GM23248 (cell line): ENCODE results near the gene IP6K3. TPM values are rescaled to one million over a fixed set of nuclear protein-coding genes. Genes with fewer than 3 reads are reported as not detected.

Source experiments
- DNase-seq: peaks from one replicate; pipeline ENCODE4 v3.0.0-alpha.2; 2015
- H2AFZ ChIP-seq: fragments of 200-600 bp; sonication (generic); 2 replicates; pipeline ENCODE4 v1.6.1; 2016; ENCODE audit warnings: antibody characterized with exemption
- H3F3A ChIP-seq: fragments of 200-600 bp; sonication (generic); 2 replicates; pipeline ENCODE4 v1.6.1; 2016; ENCODE audit warnings: mild to moderate bottlenecking, antibody characterized with exemption, mixed run types; ENCODE audit not compliant: insufficient read depth
- H3K27ac ChIP-seq: fragments of 200-600 bp; sonication (generic); 2 replicates; pipeline ENCODE4 v1.5.1; 2016; ENCODE audit warnings: mild to moderate bottlenecking
- H3K27me3 ChIP-seq: fragments of 200-600 bp; sonication (generic); replicated peaks from 2 replicates; pipeline ENCODE4 v1.6.1; 2016; ENCODE audit warnings: mild to moderate bottlenecking; ENCODE audit not compliant: insufficient read depth
- H3K36me3 ChIP-seq: fragments of 200-600 bp; sonication (generic); 2 replicates; pipeline ENCODE4 v1.6.1; 2016; ENCODE audit warnings: low read depth, mild to moderate bottlenecking
- H3K4me1 ChIP-seq: fragments of 200-600 bp; sonication (generic); 2 replicates; pipeline ENCODE4 v1.6.1; 2016; ENCODE audit warnings: mild to moderate bottlenecking; ENCODE audit not compliant: insufficient read depth
- H3K4me2 ChIP-seq: fragments of 200-600 bp; sonication (generic); one replicate; pipeline ENCODE4 v1.6.1; 2016; ENCODE audit warnings: mild to moderate bottlenecking; ENCODE audit not compliant: unreplicated experiment
- H3K4me3 ChIP-seq: fragments of 200-600 bp; sonication (generic); 2 replicates; pipeline ENCODE4 v1.5.1; 2016; ENCODE audit warnings: mild to moderate bottlenecking
- H3K79me2 ChIP-seq: fragments of 200-600 bp; sonication (generic); 2 replicates; pipeline ENCODE4 v1.6.1; 2016; ENCODE audit warnings: mild to moderate bottlenecking; ENCODE audit not compliant: insufficient read depth
- H3K9ac ChIP-seq: fragments of 200-600 bp; sonication (generic); 2 replicates; pipeline ENCODE4 v1.6.1; 2016; ENCODE audit warnings: mild to moderate bottlenecking
- H3K9me2 ChIP-seq: fragments of 200-600 bp; sonication (generic); 2 replicates; pipeline ENCODE4 v1.6.1; 2016; ENCODE audit warnings: mixed run types, mild to moderate bottlenecking, moderate library complexity; ENCODE audit not compliant: insufficient read depth
- H3K9me3 ChIP-seq: fragments of 200-600 bp; sonication (generic); one replicate; pipeline ENCODE4 v1.6.1; 2017; ENCODE audit warnings: low read depth
- H4K20me1 ChIP-seq: fragments of 200-600 bp; sonication (generic); 2 replicates; pipeline ENCODE4 v1.6.0; 2016; ENCODE audit not compliant: insufficient read depth
- EZH2 ChIP-seq: fragments of 200-600 bp; sonication (generic); IDR thresholded peaks from 2 replicates; pipeline ENCODE4 v1.6.1; 2018; ENCODE audit warnings: antibody characterized with exemption, mild to moderate bottlenecking; ENCODE audit not compliant: insufficient read depth, poor library complexity, severe bottlenecking
- EZH2phosphoT487 ChIP-seq: fragments of 200-600 bp; sonication (generic); IDR thresholded peaks from 2 replicates; pipeline ENCODE4 v1.6.1; 2018; ENCODE audit warnings: antibody characterized with exemption, moderate library complexity, mild to moderate bottlenecking, low read depth; ENCODE audit not compliant: insufficient read depth
- WGBS, 2 experiments: methylation state at CpG; one replicate each; pipeline ENCODE4 v1.1.6; 2015 to 2017; ENCODE audit warnings: low lambda C conversion rate in 2 of 2, low coverage in 1 of 2; ENCODE audit errors: missing lambda C conversion rate in 2 of 2; 5-methylcytosine and 5-hydroxymethylcytosine counted together
- in situ Hi-C: fragments of 300-500 bp; cut with MboI; formaldehyde crosslinking; loops from 2 replicates; pipeline ENCODE4 v1.15.0; 2020
- polyA plus RNA-seq: library from polyadenylated mRNA; unstranded; fragments of >200 nt; fragmentation: Nextera tagmentation; extraction: Ambion mirVana; gene quantifications from 2 replicates; pipeline ENCODE4 v1.2.1, GENCODE V29; 2016
- total RNA-seq: library from RNA; depleted of rRNA; stranded (reverse); fragments of >200 nt; shearing (Covaris generic); gene quantifications from 2 replicates; pipeline ENCODE4 v1.2.3, GENCODE V29; 2014

The IP6K3 gene
- total and polyA plus RNA-seq, 2 experiments from 2014 or later: not detected

DNA sequence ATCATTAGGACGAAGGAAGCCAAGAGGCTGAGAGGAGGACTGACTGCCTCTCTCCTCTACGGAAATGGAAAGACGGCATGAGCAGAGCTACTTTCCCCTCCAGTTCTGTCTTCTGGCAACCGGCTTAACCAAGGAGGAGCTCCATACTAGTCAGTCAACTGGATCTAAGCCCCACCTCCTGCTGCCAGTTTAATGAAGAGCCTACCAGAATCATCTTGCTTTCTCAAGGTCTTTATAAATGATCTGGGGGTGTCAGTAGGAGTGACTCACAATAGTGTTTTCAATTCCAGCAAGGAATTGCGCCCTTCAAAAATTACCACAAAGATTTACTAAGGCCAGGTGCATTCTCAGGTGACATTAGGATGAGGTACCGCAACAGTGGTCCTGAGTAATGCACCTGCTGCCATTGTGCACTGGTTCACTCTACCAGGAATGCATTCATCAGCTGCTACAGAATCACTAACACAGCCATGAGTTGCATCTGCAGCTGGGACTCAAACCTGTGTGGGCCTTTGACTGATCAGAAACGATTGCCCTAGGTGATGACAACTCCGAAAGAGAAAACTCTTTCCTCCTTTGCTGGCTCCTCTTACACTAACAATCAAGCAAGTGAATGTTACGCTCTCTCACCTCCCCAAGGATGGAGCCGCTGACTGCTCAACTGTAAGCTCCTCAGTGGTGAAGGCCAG lies 38.0 kb downstream of the IP6K3 start:
- H3K36me3 ChIP-seq: no peaks in the 10 kb centered on the region
- H2AFZ ChIP-seq: no peak overlapping the region
- no peak overlapping the region for H3K4me2 ChIP-seq
- H4K20me1 ChIP-seq: no peaks in the 10 kb centered on the region
- WGBS, 2 experiments: 85 to 88% methylated on average over 10 of the region's 10 CpGs
- no peaks in the 10 kb centered on the region for H3F3A ChIP-seq
- TF ChIP-seq EZH2phosphoT487: no peak
- no peak for TF ChIP-seq EZH2
- no peak overlapping the region for H3K27ac ChIP-seq
- no peaks in the 10 kb centered on the region for H3K27me3 ChIP-seq
- H3K4me1 ChIP-seq: peaks cover 12% of the 10 kb centered on the region
- in situ Hi-C loops: loop anchor here (10.0 kb wide), 1 partner anchor 124 kb away; the partner anchor contains the start of gene BAK1
- peaks cover 24% of the 10 kb centered on the region for H3K79me2 ChIP-seq
- H3K9ac ChIP-seq: no peak overlapping the region
- DNase-seq: no peak
- no peaks in the 10 kb centered on the region for H3K9me2 ChIP-seq
- H3K4me3 ChIP-seq: no peak overlapping the region
- H3K9me3 ChIP-seq: no peaks in the 10 kb centered on the region

DNA sequence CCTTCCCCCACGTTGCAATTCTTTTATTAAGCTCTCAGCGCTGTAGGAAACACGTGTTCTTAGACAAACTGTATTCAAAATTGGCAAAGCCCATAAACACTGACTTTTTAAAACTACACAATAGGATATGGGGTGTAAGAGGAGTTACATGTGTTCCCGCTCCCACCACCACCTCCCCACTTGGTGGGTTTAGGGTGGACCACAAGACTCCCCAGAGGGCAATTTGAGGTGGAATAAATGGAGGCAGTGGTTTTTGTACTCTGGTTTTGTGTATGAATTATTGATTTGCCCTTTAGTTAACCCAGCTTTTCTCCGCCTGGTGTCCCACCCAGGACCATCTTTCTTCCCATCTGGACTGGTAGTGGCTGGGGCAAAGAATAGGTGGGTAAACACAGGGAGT lies 38.9 kb downstream of the IP6K3 start:
- Histone ChIP-seq H3K4me2 (no peak overlapping the region), H3K27ac (no peak overlapping the region), H4K20me1 (no peaks in the 10 kb centered on the region), H3K36me3 (no peaks in the 10 kb centered on the region), H3K79me2 (peaks cover 24% of the 10 kb centered on the region), H2AFZ (no peak overlapping the region), H3F3A (peaks cover 1% of the 10 kb centered on the region), H3K4me3 (no peak overlapping the region), H3K4me1 (peaks cover 12% of the 10 kb centered on the region), H3K27me3 (no peaks in the 10 kb centered on the region), H3K9me2 (no peaks in the 10 kb centered on the region), H3K9me3 (no peaks in the 10 kb centered on the region), H3K9ac (no peak overlapping the region)
- DNase-seq: no peak
- TF ChIP-seq EZH2phosphoT487 (no peak), EZH2 (no peak)
- WGBS, 2 experiments: 92 to 97% methylated on average over 5 of the region's 5 CpGs
- in situ Hi-C loops: loop anchor here (10.0 kb wide), 1 partner anchor 123 kb away; the partner anchor contains the start of gene BAK1

DNA sequence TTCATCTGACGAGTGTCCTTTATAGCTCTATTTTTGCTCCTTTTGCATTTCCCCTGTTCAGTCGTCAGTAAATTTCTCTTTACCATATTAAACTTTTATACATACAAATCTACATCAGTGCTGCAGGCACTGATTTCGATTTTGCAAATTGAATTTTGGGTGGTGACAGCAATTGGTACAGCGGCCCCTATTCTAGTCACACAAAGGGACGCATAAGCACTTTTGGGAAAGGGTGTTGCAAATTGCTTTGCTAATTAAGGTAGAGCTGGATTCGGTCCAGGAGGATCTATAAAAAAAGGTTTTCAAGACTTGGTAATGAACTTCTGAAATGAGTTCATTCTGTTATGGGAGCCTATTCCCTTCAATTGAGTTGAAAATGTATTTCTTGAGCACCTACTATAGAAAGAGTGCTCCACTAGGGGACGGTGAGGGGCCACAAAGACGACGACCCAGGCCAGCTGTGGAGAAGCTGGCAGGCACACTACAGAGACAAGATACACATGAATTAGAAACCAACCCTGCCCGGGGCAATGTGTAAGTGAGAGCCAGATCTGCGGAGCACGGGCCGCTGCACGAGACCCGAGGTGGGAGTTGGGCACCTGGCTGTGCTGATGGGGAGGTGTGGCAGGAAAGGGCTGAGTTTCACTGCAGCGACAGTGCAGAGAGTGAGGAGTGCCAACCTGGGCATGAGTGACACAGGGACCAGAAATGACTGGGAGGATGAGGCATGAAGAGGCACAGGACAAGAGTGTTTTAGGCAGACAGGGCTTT lies 40.6 kb downstream of the IP6K3 start:
- no peak for DNase-seq
- Histone ChIP-seq H3K4me2 (no peak overlapping the region), H3K9me2 (no peaks in the 10 kb centered on the region), H3F3A (peaks cover 5% of the 10 kb centered on the region), H3K9me3 (no peaks in the 10 kb centered on the region), H3K27ac (no peak overlapping the region), H3K9ac (no peak overlapping the region), H3K36me3 (no peaks in the 10 kb centered on the region), H3K4me3 (no peak overlapping the region), H3K27me3 (no peaks in the 10 kb centered on the region), H2AFZ (no peak overlapping the region), H3K4me1 (peaks cover 19% of the 10 kb centered on the region), H3K79me2 (peaks cover 23% of the 10 kb centered on the region), H4K20me1 (no peaks in the 10 kb centered on the region)
- in situ Hi-C loops: loop anchor here (10.0 kb wide), 1 partner anchor 121 kb away; the partner anchor contains the start of gene BAK1
- no peak for TF ChIP-seq EZH2phosphoT487
- no peak for TF ChIP-seq EZH2
- 78 to 80% methylated on average over 16 of the region's 16 CpGs for WGBS, 2 experiments

DNA sequence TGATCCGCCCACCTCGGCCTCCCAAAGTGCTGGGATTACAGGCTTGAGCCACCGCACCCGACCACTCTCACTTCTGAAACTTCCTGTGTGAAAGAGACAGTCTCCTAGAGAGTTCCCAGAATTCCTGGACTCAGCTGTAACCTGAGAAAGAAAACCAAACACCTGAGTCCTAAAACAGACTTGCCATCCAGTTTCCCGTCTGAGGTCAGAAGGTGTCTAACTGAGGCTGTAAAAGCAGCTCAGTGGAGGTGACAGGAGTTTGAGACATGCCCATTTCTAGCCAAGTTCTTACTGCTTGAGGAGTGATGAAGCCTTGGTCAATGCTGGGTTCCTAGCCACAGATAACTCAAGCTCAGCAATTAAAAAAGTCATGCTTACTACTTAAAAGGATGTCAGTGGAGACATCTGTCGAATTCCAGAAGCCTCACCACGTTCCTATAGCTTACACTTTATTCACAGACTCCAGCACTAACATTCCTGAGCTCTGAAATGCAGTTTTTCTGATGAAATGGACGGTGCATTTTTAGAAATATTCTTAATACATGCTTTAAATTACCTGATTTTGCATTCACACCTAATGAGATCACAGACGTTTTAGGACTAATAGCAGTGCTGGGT lies 41.3 kb downstream of the IP6K3 start:
- no peak overlapping the region for H3K27ac ChIP-seq
- H3K36me3 ChIP-seq: no peaks in the 10 kb centered on the region
- in situ Hi-C loops: loop anchor here (10.0 kb wide), 1 partner anchor 121 kb away; the partner anchor contains the start of gene BAK1

More for the DNA sequence above, 41.3 kb downstream of the IP6K3 start:
- Histone ChIP-seq H3K4me2 (no peak overlapping the region), H3K79me2 (peaks cover 15% of the 10 kb centered on the region), H3K9ac (no peak overlapping the region), H3K4me1 (peaks cover 12% of the 10 kb centered on the region), H3F3A (peaks cover 5% of the 10 kb centered on the region), H4K20me1 (no peaks in the 10 kb centered on the region), H3K9me2 (no peaks in the 10 kb centered on the region), H3K27me3 (no peaks in the 10 kb centered on the region), H2AFZ (no peak overlapping the region), H3K9me3 (no peaks in the 10 kb centered on the region), H3K4me3 (no peak overlapping the region)
- DNase-seq: peak; percentile 13
- 73 to 77% methylated on average over 7 to 9 of the region's 9 CpGs for WGBS, 2 experiments
- no peak for TF ChIP-seq EZH2phosphoT487
- TF ChIP-seq EZH2: no peak
